ENCODE results near the gene CCNI. TPM values are rescaled to one million over a fixed set of nuclear protein-coding genes. Genes with fewer than 3 reads are reported as not detected.

Gene CCNI
- total RNA-seq, 1 experiment from 2014 or later: 240 TPM

DNA sequence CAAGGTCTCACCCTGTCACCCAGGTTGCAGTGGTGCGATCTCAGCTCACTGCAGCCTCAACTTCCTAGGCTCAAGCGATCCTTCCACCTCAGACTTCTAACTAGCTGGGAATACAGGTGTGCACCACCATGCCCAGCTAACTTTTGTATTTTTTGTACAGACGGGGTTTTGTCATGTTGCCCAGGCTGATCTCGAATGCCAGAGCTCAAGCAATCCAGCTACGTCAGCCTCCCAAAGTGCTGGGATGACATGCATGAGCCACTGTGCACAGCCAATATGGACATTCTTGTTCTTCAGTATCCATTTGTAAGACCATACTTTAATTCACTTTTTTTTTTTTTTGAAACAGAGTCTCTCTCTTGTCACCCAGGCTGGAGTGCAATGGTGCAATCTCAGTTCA is 3.5 kb upstream of the CCNI start:
- H3K4me1 Mint-ChIP-seq: peaks cover 15 to 21% of the 10 kb centered on the region in 2 experiments
- Histone ChIP-seq H4K20me1 (ENCODE audit: control insufficient read depth, insufficient read depth, insufficient read length) (no peaks in the 10 kb centered on the region), H3K23me2 (ENCODE audit: insufficient read length, low read depth, low read length, poor library complexity, severe bottlenecking) (peaks cover 10% of the 10 kb centered on the region), H3K23ac (ENCODE audit: insufficient read length, low read depth, low read length) (no peak overlapping the region), H3K79me1 (ENCODE audit: insufficient read depth, low read depth, low read length, poor library complexity, severe bottlenecking) (no peaks in the 10 kb centered on the region), H4K5ac (ENCODE audit: insufficient read length, low read depth, low read length) (no peak overlapping the region), H3K4me1 (ENCODE audit: insufficient read depth, low read length) (peaks cover 3% of the 10 kb centered on the region), H3K79me2 (ENCODE audit: insufficient read depth, low read length) (peaks cover 8% of the 10 kb centered on the region), H2BK15ac (ENCODE audit: low read depth, low read length) (no peak overlapping the region), H3K18ac (ENCODE audit: insufficient read length, low read depth, low read length) (no peak overlapping the region), H4K91ac (ENCODE audit: insufficient read length, low read depth, low read length) (no peak overlapping the region), H3K4ac (ENCODE audit: low read depth, low read length) (no peak overlapping the region), H3K27me3 (ENCODE audit: insufficient read depth, low read length) (no peaks in the 10 kb centered on the region; the same call in 1 of the 2 replicates), H3K4me2 (ENCODE audit: insufficient read depth, insufficient read length, low read length) (no peak overlapping the region), H3K56ac (ENCODE audit: insufficient read length, low read depth, low read length) (no peak overlapping the region), H2BK20ac (ENCODE audit: low read depth, low read length, poor library complexity, severe bottlenecking) (no peak overlapping the region), H3K9me3 (ENCODE audit: control insufficient read depth, low read depth, low read length) (no peaks in the 10 kb centered on the region), H2BK120ac (ENCODE audit: low read depth, low read length, poor library complexity, severe bottlenecking) (no peak overlapping the region), H2BK12ac (ENCODE audit: insufficient read length, low read depth, low read length) (no peak overlapping the region), H2AK5ac (ENCODE audit: insufficient read length, low read length) (no peak overlapping the region), H3K14ac (ENCODE audit: insufficient read depth, low read length) (no peak overlapping the region), H2AFZ (ENCODE audit: low read length) (no peak overlapping the region), H3T11ph (ENCODE audit: low read length) (no peak overlapping the region), H3K27ac (ENCODE audit: insufficient read length, low read depth, low read length) (no peak overlapping the region), H3K9ac (ENCODE audit: extremely low read depth, insufficient read length, low read length) (no peak overlapping the region), H2BK5ac (ENCODE audit: insufficient read length, low read length) (no peak overlapping the region), H4K8ac (replicated peaks; ENCODE audit: insufficient read length, low read depth, low read length) (no peak overlapping the region)
- TF ChIP-seq, protein P1, sequence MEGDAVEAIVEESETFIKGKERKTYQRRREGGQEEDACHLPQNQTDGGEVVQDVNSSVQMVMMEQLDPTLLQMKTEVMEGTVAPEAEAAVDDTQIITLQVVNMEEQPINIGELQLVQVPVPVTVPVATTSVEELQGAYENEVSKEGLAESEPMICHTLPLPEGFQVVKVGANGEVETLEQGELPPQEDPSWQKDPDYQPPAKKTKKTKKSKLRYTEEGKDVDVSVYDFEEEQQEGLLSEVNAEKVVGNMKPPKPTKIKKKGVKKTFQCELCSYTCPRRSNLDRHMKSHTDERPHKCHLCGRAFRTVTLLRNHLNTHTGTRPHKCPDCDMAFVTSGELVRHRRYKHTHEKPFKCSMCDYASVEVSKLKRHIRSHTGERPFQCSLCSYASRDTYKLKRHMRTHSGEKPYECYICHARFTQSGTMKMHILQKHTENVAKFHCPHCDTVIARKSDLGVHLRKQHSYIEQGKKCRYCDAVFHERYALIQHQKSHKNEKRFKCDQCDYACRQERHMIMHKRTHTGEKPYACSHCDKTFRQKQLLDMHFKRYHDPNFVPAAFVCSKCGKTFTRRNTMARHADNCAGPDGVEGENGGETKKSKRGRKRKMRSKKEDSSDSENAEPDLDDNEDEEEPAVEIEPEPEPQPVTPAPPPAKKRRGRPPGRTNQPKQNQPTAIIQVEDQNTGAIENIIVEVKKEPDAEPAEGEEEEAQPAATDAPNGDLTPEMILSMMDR (conservative IDR thresholded peaks at IDR 0.05): no peak
- peak overlapping the region in 1 of 3 experiments; percentile 40; a peak in 1 of 7 replicates for H3K27ac Mint-ChIP-seq
- DNase-seq: no peak
- H3K36me3 Mint-ChIP-seq (ENCODE audit: insufficient read depth in 1 of 3, low read depth in 3 of 3): no peaks in the 10 kb centered on the region; a peak in 1 of 7 replicates
- no CpG with 5 or more reads among the region's 5 CpGs for WGBS (ENCODE audit: extremely low coverage, insufficient read length, low lambda C conversion rate)
- peaks cover 5% of the 10 kb centered on the region for H3K27me3 Mint-ChIP-seq (ENCODE audit: low read depth)
- no peak overlapping the region for H3K4me3 Mint-ChIP-seq
- H3K9me3 Mint-ChIP-seq: peaks cover 0 to 3% of the 10 kb centered on the region in 2 experiments; a peak in 1 of 5 replicates
